ENCODE measurements around the gene PRKCA.

The PRKCA gene

DNA sequence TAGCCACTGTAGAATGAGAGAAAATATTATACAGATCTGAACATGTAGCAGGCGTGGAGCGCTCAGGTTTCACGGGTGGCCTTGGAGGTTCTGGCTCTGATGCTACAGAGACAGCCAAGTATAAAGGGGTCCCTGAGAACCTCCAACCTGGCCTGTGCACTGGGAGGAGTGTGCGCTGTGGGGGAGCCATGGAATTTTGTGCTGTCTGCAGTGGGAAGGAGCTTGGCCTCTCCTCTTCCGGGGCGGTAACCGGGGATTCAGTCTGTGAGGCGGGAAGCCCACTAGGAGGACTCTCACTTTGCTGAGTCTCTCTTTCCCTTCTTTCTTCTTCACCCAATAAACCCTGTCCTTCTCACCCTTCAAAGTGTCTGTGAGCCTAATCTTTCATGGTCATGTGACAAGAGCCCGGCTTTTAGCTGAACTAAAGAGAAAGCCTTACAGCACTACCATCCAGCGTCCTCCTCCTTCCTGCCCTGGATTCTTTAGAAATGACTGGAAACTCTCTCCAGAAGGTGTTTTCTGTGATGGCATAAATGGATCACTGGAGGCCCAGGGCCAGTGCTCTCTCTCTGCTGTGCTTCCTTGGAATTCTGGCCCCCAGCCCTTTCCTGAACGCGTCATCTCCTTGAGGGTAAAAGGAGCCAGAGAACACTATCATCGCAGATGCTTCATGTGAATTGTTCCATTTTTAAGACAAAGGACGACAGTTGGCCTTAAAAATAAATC, 300.4 kb downstream of the PRKCA start:
- Histone ChIP-seq H3K27me3 (ENCODE audit: insufficient read depth, poor library complexity, severe bottlenecking) (no peaks in the 10 kb centered on the region), H3K27ac (replicated peaks) (no peak overlapping the region), H3K4me3 (replicated peaks; ENCODE audit: insufficient read depth, low read length) (no peak overlapping the region)
- TF ChIP-seq GABPA (IDR thresholded peaks at IDR 0.05; ENCODE audit: low read depth): no peak
- TF ChIP-seq, protein P1, sequence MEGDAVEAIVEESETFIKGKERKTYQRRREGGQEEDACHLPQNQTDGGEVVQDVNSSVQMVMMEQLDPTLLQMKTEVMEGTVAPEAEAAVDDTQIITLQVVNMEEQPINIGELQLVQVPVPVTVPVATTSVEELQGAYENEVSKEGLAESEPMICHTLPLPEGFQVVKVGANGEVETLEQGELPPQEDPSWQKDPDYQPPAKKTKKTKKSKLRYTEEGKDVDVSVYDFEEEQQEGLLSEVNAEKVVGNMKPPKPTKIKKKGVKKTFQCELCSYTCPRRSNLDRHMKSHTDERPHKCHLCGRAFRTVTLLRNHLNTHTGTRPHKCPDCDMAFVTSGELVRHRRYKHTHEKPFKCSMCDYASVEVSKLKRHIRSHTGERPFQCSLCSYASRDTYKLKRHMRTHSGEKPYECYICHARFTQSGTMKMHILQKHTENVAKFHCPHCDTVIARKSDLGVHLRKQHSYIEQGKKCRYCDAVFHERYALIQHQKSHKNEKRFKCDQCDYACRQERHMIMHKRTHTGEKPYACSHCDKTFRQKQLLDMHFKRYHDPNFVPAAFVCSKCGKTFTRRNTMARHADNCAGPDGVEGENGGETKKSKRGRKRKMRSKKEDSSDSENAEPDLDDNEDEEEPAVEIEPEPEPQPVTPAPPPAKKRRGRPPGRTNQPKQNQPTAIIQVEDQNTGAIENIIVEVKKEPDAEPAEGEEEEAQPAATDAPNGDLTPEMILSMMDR (IDR thresholded peaks at IDR 0.05; ENCODE audit: insufficient read depth, low read length): no peak
- TF ChIP-seq POLR2AphosphoS5 (IDR thresholded peaks at IDR 0.05; ENCODE audit: low read depth): no peak
- TF ChIP-seq, protein P2, sequence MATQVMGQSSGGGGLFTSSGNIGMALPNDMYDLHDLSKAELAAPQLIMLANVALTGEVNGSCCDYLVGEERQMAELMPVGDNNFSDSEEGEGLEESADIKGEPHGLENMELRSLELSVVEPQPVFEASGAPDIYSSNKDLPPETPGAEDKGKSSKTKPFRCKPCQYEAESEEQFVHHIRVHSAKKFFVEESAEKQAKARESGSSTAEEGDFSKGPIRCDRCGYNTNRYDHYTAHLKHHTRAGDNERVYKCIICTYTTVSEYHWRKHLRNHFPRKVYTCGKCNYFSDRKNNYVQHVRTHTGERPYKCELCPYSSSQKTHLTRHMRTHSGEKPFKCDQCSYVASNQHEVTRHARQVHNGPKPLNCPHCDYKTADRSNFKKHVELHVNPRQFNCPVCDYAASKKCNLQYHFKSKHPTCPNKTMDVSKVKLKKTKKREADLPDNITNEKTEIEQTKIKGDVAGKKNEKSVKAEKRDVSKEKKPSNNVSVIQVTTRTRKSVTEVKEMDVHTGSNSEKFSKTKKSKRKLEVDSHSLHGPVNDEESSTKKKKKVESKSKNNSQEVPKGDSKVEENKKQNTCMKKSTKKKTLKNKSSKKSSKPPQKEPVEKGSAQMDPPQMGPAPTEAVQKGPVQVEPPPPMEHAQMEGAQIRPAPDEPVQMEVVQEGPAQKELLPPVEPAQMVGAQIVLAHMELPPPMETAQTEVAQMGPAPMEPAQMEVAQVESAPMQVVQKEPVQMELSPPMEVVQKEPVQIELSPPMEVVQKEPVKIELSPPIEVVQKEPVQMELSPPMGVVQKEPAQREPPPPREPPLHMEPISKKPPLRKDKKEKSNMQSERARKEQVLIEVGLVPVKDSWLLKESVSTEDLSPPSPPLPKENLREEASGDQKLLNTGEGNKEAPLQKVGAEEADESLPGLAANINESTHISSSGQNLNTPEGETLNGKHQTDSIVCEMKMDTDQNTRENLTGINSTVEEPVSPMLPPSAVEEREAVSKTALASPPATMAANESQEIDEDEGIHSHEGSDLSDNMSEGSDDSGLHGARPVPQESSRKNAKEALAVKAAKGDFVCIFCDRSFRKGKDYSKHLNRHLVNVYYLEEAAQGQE (IDR thresholded peaks at IDR 0.05; ENCODE audit: insufficient replicate concordance, low read depth): no peak
- TF ChIP-seq SPI1 (IDR thresholded peaks at IDR 0.05; ENCODE audit: borderline replicate concordance, low read depth): no peak
- no peak for DNase-seq (ENCODE audit: low read depth in 1 of 2, low spot score in 1 of 2)

DNA sequence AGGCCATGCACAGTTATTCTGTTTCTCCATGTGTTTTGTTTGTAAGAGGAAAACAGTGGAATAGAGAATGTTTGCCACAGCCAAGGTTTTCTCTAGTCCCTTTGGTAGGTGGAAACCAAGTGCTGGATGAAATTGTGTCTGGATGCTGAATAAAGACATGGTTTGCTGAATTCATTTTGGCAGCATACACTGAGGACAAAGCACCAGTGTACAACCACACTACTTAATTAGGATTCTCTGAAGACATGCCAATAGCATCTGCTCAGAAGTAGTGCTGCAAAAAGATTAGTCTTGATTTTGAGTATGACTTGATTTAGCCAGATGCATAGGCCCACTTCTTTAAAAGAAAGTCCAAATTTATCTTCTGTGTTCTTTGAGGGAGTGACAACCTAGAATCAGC, 302.0 kb downstream of the PRKCA start:
- DNase-seq (ENCODE audit: low read depth in 1 of 2, low spot score in 1 of 2): no peak
- no peak overlapping the region for H3K27ac ChIP-seq (replicated peaks)
- no peak overlapping the region for H3K4me3 ChIP-seq (replicated peaks; ENCODE audit: insufficient read depth, low read length)
- TF ChIP-seq POLR2AphosphoS5 (IDR thresholded peaks at IDR 0.05; ENCODE audit: low read depth) (no peak), GABPA (IDR thresholded peaks at IDR 0.05; ENCODE audit: low read depth) (no peak), SPI1 (IDR thresholded peaks at IDR 0.05; ENCODE audit: borderline replicate concordance, low read depth) (no peak)
- TF ChIP-seq, protein P1 (IDR thresholded peaks at IDR 0.05; ENCODE audit: insufficient read depth, low read length): no peak
- TF ChIP-seq, protein P2 (IDR thresholded peaks at IDR 0.05; ENCODE audit: insufficient replicate concordance, low read depth): no peak
- no peaks in the 10 kb centered on the region for H3K27me3 ChIP-seq (ENCODE audit: insufficient read depth, poor library complexity, severe bottlenecking)

DNA sequence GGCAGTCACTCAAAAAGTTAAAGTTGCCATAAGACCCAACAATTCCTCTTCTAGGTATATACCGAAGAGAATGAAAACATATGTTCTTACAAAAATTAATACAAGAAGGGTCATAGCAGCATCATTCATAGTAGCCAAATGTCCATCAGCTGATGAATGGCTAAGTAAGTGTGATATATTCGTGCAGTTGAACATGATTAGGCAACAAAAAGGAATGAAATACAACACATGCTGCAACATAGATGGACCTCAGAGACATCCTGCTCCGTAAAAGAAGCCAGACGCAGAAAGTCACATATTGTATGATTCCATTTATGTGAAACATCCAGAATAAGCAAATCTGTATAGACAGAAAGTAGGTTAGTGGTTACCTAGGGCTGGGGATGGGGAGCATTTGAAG, 303.1 kb downstream of the PRKCA start:
- no peak for DNase-seq (ENCODE audit: low read depth in 1 of 2, low spot score in 1 of 2)
- Histone ChIP-seq H3K27ac (replicated peaks) (no peak overlapping the region), H3K27me3 (ENCODE audit: insufficient read depth, poor library complexity, severe bottlenecking) (no peaks in the 10 kb centered on the region), H3K4me3 (replicated peaks; ENCODE audit: insufficient read depth, low read length) (no peak overlapping the region)
- TF ChIP-seq POLR2AphosphoS5 (IDR thresholded peaks at IDR 0.05; ENCODE audit: low read depth): no peak
- TF ChIP-seq, protein P2 (IDR thresholded peaks at IDR 0.05; ENCODE audit: insufficient replicate concordance, low read depth): no peak
- no peak for TF ChIP-seq GABPA (IDR thresholded peaks at IDR 0.05; ENCODE audit: low read depth)
- TF ChIP-seq, protein P1 (IDR thresholded peaks at IDR 0.05; ENCODE audit: insufficient read depth, low read length): no peak
- TF ChIP-seq SPI1 (IDR thresholded peaks at IDR 0.05; ENCODE audit: borderline replicate concordance, low read depth): no peak

Data from HL-60 (cell line).